K562 (cell line): Measurements from ENCODE around the gene TIMP1. TPM values are rescaled to one million over a fixed set of nuclear protein-coding genes. Genes with fewer than 3 reads are reported as not detected.

Source experiments
- DDX20 ChIP-seq: fragments of 450-650 bp; IDR thresholded peaks from 2 replicates; pipeline ENCODE4 v1.6.1; 2016; ENCODE audit warnings: missing genetic modification characterization, low read depth, mild to moderate bottlenecking, missing compliant biosample characterization, moderate library complexity
- FOXK2 ChIP-seq, 2 experiments: fragments of 450-650 bp; IDR thresholded peaks in 1 of 2; conservative IDR thresholded peaks in 1 of 2; 2 replicates each; pipeline ENCODE4 v1.6.1; 2016; ENCODE audit warnings: low read depth in 2 of 2, mild to moderate bottlenecking in 1 of 2
- FOXO4 ChIP-seq: fragments of 450-650 bp; formaldehyde crosslinking; IDR thresholded peaks from 2 replicates; pipeline ENCODE4 v1.4.0; 2020; ENCODE audit warnings: mild to moderate bottlenecking, moderate library complexity
- HNRNPLL ChIP-seq: fragments of 200-400 bp; formaldehyde crosslinking; IDR thresholded peaks from 2 replicates; pipeline ENCODE4 v1.6.1; 2017; ENCODE audit warnings: low read length, low read depth, mild to moderate bottlenecking; ENCODE audit not compliant: poor library complexity, severe bottlenecking
- KHSRP ChIP-seq: fragments of 450-650 bp; IDR thresholded peaks from 2 replicates; pipeline ENCODE4 v1.6.1; 2017
- MAFF ChIP-seq: IDR thresholded peaks from 2 replicates; pipeline ENCODE4 v1.6.1; 2012; ENCODE audit warnings: low read length, improper control_type of control experiment
- SAFB2 ChIP-seq: fragments of 200-400 bp; formaldehyde crosslinking; IDR thresholded peaks from 2 replicates; pipeline ENCODE4 v1.6.1; 2018; ENCODE audit warnings: borderline replicate concordance, low read length, low read depth, moderate library complexity; ENCODE audit not compliant: severe bottlenecking
- TBL1XR1 ChIP-seq, 2 experiments: IDR thresholded peaks; 2 replicates each; pipeline ENCODE4 v1.6.1; 2012; ENCODE audit warnings: improper control_type of control experiment in 2 of 2, low read length in 2 of 2, mild to moderate bottlenecking in 1 of 2
- TEAD4 ChIP-seq, 2 experiments: sonication (generic) in 1 of 2; formaldehyde crosslinking in 1 of 2; IDR thresholded peaks; 2 replicates each; pipeline versions ENCODE4 v1.6.1 to v1.8.0; 2012 to 2022; ENCODE audit warnings: borderline replicate concordance in 1 of 2, inconsistent platforms in 1 of 2, low read length in 1 of 2, mild to moderate bottlenecking in 1 of 2, missing genetic modification reagents in 1 of 2
- ZBTB12 ChIP-seq: fragments of 250-450 bp; sonication (Bioruptor Pico); IDR thresholded peaks from 2 replicates; pipeline ENCODE4 v1.4.0; 2020
- ZBTB17 ChIP-seq: fragments of 450-650 bp; formaldehyde crosslinking; IDR thresholded peaks from 2 replicates; pipeline ENCODE4 v1.4.0; 2020; ENCODE audit warnings: mild to moderate bottlenecking
- ZNF282 ChIP-seq: sonication (generic); formaldehyde crosslinking; IDR thresholded peaks from 2 replicates; pipeline ENCODE4 v1.8.1; 2023; ENCODE audit warnings: missing genetic modification reagents
- ZNF3 ChIP-seq: fragments of 250-450 bp; sonication (Bioruptor Pico); IDR thresholded peaks from 2 replicates; pipeline ENCODE4 v1.5.0; 2021; ENCODE audit warnings: mild to moderate bottlenecking, moderate library complexity
- ZNF717 ChIP-seq: fragments of 250-450 bp; sonication (Bioruptor Pico); IDR thresholded peaks from 2 replicates; pipeline ENCODE4 v1.5.0; 2021
- ZNF764 ChIP-seq: fragments of 250-450 bp; sonication (Bioruptor Pico); IDR thresholded peaks from 2 replicates; pipeline ENCODE4 v1.4.0; 2020; ENCODE audit warnings: low read depth, mild to moderate bottlenecking, moderate library complexity
- polyA plus RNA-seq, 8 experiments: library from polyadenylated mRNA; depleted of rRNA in 4 of 8; stranded (reverse) in 5 of 8; unstranded in 3 of 8; fragments of >200 nt; fragmentation: Nextera tagmentation in 2 of 8; fragmentation: Illumina TruSeq in 1 of 8; extraction: Ambion mirVana in 2 of 8; extraction: Trizol in 1 of 8; gene quantifications; 2 replicates each; pipeline versions ENCODE4 v1.2.1 to v1.2.3, GENCODE V29; 2011 to 2014; ENCODE audit warnings: inconsistent platforms in 1 of 8, missing spikeins in 1 of 8
- total RNA-seq, 7 experiments: library from RNA; depleted of rRNA in 6 of 7; stranded (reverse); fragments of >200 nt in 6 of 7; fragmentation: Illumina TruSeq in 2 of 7; extraction: Trizol in 2 of 7; gene quantifications; 2 replicates each; pipeline versions ENCODE4 v1.2.1 to v1.2.3, GENCODE V29; 2011 to 2021; ENCODE audit warnings: low replicate concordance in 1 of 7
- TF ChIP-seq, protein P1 (sequence below): sonication (generic); formaldehyde crosslinking; IDR thresholded peaks from 2 replicates; pipeline ENCODE4 v1.9.0; 2022; ENCODE audit warnings: mild to moderate bottlenecking, missing genetic modification reagents
- TF ChIP-seq, protein P2 (sequence below): fragments of 150-350 bp; IDR thresholded peaks from 2 replicates; pipeline ENCODE4 v1.6.1; 2014; ENCODE audit warnings: low read depth, mild to moderate bottlenecking, low read length, borderline replicate concordance
- TF ChIP-seq, protein P3 (sequence below): fragments of 450-650 bp; formaldehyde crosslinking; IDR thresholded peaks from 2 replicates; pipeline ENCODE4 v1.4.0; 2020; ENCODE audit warnings: mild to moderate bottlenecking, moderate library complexity

TIMP1 gene
- total and polyA plus RNA-seq, 9 of the 15 experiments (the other 6 are each of a cell fraction or from before 2014, with no cell fraction given): 115 to 699 (median 273) TPM

DNA sequence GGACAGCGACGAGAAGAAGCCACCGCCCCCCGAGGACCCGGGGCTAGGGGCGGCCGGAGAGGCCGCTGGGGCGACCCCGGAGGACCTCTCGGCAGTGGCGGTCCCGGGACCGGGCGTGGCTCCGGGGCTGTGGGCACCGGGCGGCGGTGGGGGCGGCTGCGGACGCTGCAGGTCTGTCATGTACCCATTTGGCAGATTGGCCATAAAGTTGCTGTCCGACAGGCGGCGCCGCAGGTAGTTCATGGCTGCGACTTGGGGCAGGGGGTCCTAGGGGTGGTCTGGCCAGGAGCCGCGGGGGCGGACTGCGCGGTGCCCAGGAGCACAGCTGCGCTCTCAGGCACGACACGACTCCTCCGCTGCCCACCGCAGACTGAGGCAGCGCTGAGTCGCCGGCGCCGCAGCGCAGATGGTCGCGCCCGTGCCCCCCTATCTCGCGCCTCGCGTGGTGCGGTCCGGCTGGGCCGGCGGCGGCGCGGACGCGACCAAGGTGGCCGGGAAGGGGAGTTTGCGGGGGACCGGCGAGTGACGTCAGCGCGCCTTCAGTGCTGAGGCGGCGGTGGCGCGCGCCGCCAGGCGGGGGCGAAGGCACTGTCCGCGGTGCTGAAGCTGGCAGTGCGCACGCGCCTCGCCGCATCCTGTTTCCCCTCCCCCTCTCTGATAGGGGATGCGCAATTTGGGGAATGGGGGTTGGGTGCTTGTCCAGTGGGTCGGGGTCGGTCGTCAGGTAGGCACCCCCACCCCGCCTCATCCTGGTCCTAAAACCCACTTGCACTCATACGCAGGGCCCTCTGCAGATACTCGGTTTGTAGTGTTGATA is 37.5 kb downstream of the TIMP1 start, which contains the start of gene SYN1 (continued):
- TF ChIP-seq, protein P1, sequence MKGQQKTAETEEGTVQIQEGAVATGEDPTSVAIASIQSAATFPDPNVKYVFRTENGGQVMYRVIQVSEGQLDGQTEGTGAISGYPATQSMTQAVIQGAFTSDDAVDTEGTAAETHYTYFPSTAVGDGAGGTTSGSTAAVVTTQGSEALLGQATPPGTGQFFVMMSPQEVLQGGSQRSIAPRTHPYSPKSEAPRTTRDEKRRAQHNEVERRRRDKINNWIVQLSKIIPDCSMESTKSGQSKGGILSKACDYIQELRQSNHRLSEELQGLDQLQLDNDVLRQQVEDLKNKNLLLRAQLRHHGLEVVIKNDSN (CRISPR knock-in tag): no peak
- TF ChIP-seq FOXK2 (conservative IDR thresholded peaks at IDR 0.05 in 1 of 2, IDR thresholded peaks at IDR 0.05 in 1 of 2; ENCODE audit: low read depth in 2 of 2): peak in 1 of 2 experiments; percentile 98; a peak in 2 of 4 replicates
- TF ChIP-seq MAFF: peak; percentile 23; the same call in 1 of the 2 replicates
- 0 out of 4 replicates have a peak, but pooled peaks of 1 of the 2 experiments have one; percentile 36 for TF ChIP-seq TBL1XR1 (IDR thresholded peaks at IDR 0.05; ENCODE audit: low read length in 2 of 2)
- TF ChIP-seq ZNF717: no peak
- TF ChIP-seq FOXO4 (CRISPR knock-in tag): no peak
- no peak for TF ChIP-seq KHSRP
- TF ChIP-seq, protein P2, sequence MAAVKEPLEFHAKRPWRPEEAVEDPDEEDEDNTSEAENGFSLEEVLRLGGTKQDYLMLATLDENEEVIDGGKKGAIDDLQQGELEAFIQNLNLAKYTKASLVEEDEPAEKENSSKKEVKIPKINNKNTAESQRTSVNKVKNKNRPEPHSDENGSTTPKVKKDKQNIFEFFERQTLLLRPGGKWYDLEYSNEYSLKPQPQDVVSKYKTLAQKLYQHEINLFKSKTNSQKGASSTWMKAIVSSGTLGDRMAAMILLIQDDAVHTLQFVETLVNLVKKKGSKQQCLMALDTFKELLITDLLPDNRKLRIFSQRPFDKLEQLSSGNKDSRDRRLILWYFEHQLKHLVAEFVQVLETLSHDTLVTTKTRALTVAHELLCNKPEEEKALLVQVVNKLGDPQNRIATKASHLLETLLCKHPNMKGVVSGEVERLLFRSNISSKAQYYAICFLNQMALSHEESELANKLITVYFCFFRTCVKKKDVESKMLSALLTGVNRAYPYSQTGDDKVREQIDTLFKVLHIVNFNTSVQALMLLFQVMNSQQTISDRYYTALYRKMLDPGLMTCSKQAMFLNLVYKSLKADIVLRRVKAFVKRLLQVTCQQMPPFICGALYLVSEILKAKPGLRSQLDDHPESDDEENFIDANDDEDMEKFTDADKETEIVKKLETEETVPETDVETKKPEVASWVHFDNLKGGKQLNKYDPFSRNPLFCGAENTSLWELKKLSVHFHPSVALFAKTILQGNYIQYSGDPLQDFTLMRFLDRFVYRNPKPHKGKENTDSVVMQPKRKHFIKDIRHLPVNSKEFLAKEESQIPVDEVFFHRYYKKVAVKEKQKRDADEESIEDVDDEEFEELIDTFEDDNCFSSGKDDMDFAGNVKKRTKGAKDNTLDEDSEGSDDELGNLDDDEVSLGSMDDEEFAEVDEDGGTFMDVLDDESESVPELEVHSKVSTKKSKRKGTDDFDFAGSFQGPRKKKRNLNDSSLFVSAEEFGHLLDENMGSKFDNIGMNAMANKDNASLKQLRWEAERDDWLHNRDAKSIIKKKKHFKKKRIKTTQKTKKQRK: no peak
- TF ChIP-seq ZNF764 (CRISPR knock-in tag): no peak
- no peak for TF ChIP-seq DDX20 (tag)
- TF ChIP-seq HNRNPLL: peak; percentile 30
- TF ChIP-seq, protein P3, sequence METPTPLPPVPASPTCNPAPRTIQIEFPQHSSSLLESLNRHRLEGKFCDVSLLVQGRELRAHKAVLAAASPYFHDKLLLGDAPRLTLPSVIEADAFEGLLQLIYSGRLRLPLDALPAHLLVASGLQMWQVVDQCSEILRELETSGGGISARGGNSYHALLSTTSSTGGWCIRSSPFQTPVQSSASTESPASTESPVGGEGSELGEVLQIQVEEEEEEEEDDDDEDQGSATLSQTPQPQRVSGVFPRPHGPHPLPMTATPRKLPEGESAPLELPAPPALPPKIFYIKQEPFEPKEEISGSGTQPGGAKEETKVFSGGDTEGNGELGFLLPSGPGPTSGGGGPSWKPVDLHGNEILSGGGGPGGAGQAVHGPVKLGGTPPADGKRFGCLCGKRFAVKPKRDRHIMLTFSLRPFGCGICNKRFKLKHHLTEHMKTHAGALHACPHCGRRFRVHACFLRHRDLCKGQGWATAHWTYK (CRISPR knock-in tag): peak; percentile 57; the same call in 1 of the 2 replicates
- no peak for TF ChIP-seq SAFB2
- TF ChIP-seq ZNF282 (CRISPR knock-in tag): no peak
- no peak for TF ChIP-seq ZBTB17 (CRISPR knock-in tag)
- no peak for TF ChIP-seq TEAD4 (IDR thresholded peaks at IDR 0.05; ENCODE audit: low read length)
- no peak; the same call in 1 of the 2 replicates for TF ChIP-seq TEAD4 (CRISPR knock-in tag; IDR thresholded peaks at IDR 0.05; ENCODE audit: borderline replicate concordance)
- no peak for TF ChIP-seq ZNF3
- peak; percentile 78 for TF ChIP-seq ZBTB12 (CRISPR knock-in tag)
